HG02981 (cell line): ENCODE data around the gene KCNH8.
"Not testable (repeated sequence)": the region's sequence is repeated elsewhere in the genome, so short reads cannot be mapped to it uniquely, and the experiment has no call there.

ENCODE experiments used
- ATAC-seq: cut with Tn5 transposase; IDR thresholded peaks from one replicate; pipeline ENCODE4 v1.9.1; 2021; ENCODE audit warnings: mild to moderate bottlenecking, moderate library complexity; ENCODE audit not compliant: unreplicated experiment

KCNH8 gene

DNA sequence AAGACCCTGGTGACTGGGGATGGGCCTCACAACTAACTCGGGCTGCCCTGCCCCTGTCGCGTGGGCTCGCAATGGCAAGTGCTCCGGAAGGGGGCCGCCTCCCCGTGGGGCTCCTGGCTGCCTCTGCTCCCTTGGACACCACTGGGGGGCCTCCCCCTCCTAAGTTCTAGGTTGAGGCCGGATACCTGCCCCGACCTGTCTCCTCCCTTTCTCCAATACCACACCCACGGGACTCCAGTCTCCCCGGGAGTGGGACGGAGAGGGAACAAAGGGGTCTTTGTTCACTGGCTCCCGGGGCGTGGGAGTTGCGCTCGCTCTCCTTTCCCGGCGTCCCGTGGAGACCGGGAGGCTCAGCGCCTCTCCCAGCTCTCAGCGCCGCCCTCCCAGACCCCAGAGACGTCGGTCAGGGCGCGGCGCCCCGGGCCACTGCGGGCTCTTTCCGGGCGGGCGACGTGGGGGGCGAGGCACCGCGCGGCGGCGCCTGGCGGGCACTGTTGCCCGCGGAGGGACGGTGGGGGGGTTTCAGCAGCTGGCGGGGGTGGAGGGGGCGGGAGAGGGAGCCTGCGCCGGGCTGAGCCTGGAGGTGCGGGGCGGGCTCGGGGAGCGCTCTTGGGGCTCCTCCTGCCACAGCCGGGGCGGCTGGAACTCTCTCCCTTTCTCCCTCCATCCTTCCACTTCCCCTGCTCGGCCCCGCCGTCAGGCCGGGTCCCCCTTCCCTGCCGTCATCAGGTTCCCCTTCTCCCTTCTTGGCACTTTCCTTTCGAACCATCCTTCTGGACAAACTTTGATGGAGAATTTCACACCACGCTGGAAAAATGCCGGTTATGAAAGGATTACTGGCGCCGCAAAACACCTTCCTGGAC, at the start of gene KCNH8:
Gene KCNH8 (plus strand): TSS at position 606 of the 863 bp plus-strand sequence. CDS start 210 bp downstream, at position 816.
- ATAC-seq, result no peak

DNA sequence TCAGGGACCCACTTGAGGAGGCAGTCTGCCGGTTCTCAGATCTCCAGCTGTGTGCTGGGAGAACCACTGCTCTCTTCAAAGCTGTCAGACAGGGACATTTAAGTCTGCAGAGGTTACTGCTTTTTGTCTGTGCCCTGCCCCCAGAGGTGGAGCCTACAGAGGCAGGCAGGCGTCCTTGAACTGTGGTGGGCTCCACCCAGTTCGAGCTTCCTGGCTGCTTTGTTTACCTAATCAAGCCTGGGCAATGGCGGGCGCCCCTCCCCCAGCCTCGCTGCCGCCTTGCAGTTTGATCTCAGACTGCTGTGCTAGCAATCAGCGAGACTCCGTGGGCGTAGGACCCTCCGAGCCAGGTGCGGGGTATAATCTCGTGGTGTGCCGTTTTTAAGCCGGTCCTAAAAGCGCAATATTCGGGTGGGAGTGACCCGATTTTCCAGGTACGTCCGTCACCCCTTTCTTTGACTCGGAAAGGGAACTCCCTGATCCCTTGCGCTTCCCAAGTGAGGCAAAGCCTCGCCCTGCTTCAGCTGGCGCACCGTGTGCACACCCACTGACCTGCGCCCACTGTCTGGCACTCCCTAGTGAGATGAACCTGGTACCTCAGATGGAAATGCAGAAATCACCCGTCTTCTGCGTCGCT, 45.5 kb upstream of the KCNH8 start:
- ATAC-seq, result not testable (repeated sequence)

DNA sequence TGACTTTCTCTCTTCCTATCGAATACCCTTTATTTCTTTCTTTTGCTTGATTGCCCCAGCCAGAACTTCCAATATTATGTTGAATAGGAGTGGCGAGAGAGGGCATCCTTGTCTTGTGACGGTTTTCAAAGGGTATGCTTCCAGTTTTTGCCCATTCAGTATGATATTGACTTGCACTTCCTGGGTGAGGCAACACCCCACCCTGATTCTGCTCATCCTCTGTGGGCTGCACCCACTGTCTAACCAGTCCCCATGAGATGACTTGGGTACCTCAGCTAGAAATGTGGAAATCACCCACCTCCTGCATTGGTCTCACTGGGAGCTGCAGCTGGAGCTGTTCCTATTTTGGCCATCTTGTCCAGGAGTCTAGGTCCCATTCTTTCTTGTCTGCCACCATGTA, 44.8 kb upstream of the KCNH8 start:
- ATAC-seq, result no peak

DNA sequence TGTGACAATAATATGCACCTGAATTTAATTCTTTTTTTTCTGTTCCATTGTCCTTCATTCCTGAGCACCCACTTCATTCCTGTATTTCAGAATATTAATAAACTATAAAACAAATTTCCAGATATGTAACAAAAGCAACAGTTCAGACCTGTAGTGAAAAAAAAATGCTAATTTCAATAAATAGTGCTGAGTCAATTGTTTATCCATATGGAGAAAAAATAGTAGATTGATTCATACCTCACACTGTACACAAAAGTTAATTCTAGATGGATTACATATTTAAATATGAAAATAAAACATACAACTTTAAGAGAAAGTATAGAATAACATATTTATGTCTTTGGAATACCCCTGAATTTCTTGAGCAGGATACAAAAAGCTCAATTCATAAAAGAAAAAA, 43.9 kb upstream of the KCNH8 start:
- ATAC-seq, result no peak

DNA sequence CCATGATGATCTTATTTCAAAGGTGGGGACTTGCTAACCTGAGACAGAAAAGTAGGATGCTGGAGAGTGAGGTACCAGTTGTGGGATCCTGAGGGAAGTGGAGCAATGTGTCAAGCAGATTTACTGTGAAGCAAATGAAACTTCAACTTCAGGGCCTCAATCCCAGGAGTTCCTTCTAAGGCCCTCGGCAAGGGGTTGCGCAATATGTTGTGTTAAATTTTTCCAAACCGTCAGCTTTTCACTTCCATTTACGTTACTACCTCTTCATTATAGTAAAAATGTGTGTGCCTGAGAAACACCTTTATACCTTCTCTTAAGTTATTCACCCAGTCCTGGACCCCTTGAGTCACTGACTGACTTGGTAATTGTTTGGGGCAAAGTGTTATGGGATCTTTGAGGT, 42.5 kb upstream of the KCNH8 start:
- ATAC-seq, result no peak

DNA sequence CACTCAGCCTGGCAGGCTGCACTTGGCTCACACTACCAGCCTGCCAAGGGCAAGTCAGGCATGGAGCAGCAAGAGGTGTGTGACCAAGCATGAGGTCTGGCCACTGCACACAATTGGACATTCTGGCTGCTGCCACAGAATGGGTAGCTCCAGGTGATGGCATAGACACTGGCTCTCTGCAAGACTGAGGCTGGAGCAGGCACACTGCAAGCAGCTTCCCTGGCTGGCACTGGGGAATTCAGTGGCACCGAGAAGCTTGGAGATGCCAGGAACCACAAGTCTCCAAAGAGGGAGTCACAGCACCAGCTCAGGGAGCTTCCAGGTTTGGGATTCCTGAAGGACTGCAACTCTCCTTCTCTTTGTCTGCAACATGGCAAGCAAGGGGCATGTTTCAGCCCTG, 42.0 kb upstream of the KCNH8 start:
- no peak for ATAC-seq

DNA sequence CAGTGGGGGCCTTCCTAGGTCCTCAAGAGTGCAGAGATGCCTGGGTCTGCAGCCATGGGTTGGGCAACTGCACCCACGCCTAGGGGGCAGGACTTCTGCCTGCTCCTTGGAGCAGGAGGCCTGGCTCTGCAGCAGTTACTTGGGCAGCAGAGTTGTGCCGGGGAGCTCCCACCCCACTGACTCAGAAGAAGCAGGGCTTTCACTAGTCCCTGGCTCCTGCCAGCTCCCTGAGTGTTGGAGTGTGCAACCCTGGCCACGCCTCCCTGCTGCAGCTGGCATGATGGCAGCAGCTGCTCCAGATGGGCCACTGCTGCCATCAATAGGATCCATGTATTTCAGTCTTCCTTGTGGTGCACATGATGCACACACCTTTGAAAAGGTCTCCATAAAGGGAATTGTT, 40.6 kb upstream of the KCNH8 start:
- no peak for ATAC-seq

DNA sequence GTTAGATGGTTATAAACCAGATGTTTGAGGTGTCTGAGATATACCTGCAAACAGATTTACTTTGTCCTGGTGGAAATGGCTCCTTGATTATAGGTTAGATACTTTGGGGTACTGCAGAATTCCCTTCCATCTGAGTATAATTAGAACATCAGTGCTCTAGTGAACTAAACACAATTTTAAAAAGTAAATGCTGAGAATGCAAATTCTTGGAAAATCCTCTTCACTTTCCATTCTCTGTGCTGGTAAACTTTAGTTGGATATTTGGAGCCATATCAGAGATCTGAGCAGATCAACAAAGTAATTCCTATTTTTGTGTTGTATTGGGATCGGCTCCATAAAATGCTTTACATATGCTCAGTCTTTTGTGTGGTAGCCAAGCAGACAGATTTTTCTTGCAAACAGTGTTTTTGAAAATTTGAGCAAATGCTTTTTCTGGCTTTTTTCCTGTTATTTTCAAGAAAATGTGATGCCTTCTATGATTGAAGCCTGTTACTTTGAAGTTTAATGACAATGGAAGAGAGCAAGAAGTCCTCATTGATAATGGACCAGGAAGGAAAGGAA, 37.9 kb upstream of the KCNH8 start:
- no peak for ATAC-seq

DNA sequence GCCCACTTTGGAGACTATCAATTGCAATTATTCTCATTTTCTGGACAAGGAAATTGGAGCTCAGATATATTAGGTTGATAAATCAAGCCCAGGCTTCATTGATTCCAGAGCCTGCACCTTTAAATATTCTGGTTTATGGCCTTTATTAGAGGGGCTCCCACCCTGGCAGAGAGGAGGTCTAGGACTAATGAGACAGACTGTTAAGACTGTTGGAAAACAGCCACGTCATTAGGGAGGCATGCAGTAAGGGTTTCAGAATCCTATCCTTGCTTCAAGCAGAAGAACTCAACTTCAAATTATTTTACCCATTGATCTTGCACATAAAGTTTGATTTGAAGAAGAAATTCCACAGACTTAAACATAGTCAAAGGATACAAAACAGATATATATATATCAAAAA, 33.8 kb upstream of the KCNH8 start:
- ATAC-seq, result no peak

DNA sequence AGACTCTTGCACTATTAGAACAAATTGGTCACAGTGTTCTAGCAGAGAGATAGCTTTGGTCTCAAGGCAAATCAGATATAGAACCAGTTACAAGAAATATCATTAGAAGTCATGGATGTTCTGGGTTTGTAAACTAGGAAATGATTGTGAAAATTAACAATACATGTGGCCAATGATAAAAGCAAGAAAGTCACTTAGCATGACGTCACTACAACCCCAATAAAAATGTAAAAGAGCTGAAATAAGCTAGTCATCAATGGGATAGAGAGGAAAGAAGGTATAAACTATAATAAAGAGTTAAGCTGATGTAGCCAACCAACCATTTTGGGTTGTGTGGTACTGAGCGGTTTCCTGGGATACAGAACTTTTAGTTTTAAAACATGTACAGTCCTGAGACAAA, 32.1 kb upstream of the KCNH8 start:
- no peak for ATAC-seq

DNA sequence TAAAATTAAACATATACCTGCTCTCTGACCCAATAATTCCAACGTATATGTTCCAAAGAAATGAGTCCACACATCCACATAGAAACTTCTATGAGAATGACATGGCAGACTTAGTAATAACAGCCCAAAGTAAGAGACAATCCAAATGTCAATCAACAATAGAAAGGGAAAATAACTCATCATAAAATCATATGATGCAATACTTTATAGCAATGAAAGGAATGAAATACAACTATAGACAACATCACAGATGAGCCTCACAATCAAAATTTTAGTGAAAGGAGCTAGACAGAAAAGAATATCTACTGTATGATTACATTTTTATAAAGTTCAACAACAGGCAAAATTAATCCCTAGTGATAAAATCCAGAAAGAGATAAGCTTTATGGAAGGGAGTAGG, 23.6 kb upstream of the KCNH8 start:
- ATAC-seq, result no peak

DNA sequence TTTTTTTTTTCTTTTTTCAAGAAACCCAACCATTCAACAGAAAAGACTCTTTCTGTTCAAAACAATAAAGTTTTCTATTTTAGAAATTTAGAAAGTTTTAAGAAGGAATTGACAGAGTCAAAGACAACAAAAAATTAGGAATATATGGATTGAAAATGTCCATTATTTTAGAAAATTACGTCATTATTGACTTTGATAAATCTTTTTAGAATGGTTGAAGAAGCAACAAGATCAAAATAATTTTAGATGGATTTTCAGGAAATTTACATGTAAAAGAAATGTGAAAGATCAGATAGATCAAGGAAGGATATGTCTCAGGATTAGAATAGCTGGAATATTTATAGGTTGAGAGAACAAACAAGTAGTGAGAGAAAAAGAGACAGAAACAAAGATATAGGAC, 8.4 kb upstream of the KCNH8 start:
- ATAC-seq, result no peak

DNA sequence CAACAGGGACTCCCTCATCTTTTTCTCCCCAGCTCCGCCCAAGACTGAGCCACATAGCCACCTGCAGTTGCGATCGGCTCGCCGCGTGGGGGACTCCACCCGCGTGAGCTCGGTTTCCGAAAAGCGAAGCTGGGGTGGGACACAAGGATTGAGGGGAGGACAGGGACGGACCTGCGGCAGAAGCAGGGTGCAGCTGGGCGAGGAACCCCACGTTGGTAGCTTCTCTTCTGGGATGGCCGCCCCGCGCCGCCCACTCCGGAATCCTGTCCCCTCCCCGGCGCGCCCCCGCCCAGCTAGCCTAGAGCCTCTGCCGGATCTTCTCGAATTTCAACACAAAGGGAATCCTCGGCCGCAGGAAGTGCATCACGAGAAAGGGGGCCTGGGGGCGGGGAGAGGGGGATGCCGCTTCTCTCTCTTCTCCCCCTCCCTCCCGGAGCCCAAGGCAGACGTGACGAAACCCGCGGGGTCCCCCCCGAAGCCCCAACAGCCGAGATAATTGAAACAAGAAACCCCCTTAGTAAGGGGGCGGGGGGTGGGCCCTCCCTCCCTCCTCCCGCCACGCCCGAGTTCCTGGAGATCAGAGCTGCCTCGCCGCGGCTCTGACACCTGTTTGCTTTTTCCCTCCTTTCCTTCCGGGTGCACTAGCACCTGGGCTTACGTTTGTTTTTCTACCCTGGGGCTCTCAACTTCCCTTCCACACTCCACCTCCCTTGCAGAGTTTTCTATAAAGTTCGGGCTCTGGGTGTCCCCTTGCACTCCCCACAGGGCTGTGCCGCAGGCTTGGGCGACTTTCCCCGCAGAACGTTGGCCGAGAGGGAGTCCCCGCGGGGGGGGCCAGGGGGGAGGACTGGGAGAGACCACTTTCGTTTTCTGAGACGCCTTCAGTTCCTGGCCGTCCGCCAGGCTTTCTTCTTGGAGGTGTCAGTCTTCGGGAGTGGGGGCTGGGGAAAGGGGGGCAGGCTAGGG, 1.3 kb upstream of the KCNH8 start:
- ATAC-seq, result peak; percentile 75

DNA sequence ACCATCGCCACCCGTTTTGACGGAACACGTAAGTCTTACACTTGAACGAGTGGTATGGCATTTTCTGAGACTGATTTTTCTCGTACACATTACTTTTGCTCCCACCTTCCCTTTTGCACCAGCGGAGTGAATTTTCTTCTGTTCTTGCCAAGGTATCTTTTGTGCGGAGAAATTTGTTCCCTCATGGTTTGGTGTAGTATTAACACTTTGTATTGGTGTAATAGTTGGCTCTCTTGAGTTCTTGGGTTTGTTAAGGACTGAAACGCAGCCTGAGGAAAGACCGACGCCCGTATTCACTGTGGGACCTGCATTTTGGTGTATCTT, 420 bp downstream of the KCNH8 start:
- ATAC-seq, result no peak

DNA sequence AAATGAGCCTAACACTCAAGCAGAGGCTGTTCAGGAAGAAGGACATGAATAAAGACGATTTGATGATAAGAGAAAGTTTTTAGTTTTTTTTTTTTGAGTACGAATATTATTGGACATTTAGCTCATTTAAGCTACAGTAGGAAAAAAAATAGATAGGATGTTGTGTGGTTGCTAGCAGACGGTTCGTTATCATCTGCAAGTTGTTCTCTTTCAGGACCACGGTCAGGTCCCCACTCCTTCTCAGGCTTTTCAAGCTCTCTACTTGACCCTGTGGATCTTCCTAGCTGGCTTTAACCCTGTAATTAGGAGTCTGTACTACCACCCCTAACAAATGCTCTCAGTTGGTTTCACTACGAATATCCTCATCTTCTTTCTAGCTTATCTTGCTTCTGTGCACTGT, 1.1 kb downstream of the KCNH8 start:
- ATAC-seq, result no peak

DNA sequence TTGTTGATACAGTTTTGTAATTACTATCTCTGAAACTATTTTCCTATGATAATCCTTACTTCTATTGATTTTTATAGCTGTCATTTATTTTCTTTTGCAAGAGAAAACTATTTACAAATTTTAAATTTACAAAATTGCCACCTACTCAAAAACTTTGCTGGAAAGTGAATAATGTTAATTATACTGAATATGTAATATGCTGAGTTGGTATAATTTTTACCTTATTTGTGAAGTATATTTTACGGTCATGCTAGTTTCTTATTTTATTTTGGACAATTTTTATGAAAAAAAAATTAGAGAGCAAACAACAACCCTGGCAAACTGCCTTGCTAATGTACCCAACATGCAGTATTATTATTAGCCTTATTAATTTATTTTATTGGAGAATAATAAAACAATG, 2.9 kb downstream of the KCNH8 start:
- ATAC-seq, result no peak

DNA sequence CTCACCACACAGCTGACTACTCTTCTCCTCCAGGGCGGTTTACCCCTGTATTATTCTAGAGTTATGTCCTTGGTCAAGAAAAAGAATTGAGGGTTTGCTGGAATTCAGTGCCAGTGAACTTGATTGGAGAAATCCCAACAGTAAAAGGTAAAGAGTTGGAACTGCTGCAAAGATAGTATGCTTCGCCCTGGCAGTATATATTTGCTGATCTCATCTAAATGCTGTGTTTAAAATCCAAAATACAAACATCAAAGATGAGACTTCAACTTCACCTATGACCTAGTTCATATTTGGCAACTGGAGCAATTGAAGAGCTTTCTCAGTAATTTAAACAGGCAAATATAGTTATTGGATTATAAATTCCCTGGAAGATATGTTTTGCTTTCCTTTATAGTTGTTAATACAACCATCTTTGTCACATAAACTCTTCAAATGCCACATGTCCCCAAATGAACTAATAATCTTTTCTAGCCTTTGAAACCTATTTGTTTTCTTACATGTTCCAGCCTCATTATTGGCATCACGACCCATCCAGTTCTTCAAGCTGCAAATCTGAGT, 6.5 kb downstream of the KCNH8 start:
- no peak for ATAC-seq

DNA sequence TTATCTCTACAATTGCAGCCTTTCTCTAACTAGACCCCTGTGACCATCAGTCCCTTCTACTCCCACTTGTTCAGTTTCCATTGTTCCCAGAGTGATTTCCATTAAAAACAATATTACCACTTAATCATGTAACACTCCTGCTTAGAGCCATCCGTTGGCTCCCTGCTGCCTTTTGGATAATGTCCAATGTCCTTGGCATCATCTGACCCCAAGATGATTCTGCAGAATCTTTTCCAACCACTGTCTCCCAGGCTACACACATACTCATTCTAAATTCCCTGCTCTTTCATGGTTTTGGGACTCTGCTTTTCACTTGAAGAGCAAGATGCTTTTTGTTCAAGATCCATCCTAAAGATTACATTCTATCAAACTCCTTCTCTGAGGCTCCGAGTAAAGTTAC, 7.1 kb downstream of the KCNH8 start:
- no peak for ATAC-seq

DNA sequence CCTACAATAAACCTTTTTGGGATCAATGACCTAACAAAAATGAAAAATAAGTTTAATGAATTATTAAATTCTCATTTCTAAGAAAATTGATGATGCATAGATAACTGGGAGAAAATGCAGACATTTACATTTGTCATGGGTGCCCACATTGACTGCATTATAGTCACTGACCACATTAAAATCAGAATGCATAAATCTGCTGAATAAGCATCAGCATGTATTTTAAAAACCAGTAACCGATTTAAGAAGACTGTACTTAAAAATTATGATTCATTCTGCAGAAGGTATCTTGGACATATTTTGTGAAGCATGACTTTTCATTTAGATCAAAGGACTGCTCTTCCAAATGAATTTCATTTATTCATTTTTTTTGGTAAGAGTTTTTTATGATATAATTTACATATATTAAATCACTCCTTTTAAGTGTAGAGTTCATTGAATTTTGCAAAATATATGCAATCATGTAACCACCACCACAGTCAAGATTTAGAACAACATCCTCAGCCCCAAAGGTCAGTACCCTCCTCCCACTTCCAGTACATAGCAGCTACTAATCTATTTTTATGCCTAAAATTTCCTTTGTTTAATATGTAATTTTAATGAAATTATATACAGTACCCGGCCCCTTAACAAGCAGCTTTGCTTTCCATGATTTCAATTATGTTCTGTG, 11.8 kb downstream of the KCNH8 start:
- ATAC-seq, result no peak

DNA sequence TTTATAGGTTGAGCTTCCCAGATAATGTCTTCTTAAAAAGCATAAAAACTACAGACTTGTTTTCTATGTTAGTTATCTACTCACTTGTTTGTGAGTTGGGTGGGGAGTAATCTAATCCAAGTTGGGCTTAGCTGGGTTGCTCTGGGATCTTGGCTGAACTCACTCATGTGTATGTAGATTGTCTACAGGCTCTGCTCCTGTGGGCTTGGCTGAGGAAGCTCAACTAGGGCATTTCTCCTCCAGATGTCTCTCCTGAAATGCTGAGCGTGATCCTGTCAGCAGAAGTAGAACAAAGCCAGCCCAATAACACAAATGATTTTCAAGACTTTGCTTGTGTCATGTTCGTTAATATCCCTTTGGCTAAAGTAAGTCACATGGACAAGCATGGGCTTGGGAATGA, 17.3 kb downstream of the KCNH8 start:
- no peak for ATAC-seq
